ENCODE measurements around the gene ACE. TPM values are rescaled to one million over a fixed set of nuclear protein-coding genes. Genes with fewer than 3 reads are reported as not detected.

The ACE gene
- total RNA-seq, 4 donors from 2014 or later = 3.0 to 10.2 (median 7.2) TPM

DNA sequence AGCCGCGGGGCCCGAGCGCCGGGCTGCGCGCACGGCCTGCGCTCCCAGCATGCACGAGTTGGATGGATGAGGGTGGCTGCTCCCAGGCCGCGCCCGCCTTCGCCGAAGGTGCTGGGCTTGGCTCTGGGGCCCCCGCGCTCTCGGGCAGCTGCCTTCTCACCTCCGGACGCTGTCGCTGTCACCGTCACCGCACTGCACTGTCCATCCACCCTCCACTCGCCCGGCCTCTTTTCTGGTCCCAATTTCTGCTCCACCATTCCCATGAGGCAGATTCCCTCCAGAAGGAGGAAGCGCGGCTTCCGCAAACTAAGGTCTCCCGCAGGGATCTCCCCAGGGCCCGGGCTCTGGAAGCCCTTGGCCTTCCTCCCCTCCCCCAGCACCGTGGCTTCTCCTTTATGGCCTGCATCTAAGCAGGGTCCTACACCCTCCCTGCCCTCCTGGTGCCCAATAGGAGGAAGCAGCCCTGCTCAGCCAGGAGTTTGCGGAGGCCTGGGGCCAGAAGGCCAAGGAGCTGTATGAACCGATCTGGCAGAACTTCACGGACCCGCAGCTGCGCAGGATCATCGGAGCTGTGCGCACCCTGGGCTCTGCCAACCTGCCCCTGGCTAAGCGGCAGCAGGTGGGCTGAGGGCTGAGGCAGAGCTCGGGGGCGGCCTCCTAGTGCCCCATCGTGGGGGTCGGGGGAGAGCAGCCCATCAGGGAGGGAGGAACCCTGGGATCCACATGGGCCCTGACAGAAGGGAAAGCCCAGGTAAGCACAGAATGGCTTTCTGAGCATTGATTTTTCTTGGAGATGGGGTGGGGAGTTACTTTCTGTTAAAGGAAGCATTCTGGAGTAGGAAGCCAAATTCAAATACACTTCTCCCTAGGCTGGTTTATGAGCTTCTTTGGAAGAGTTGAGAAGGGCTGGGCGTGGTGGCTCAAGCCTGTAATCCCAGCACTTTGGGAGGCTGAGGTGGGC, 899 bp downstream of the ACE start:
- intact Hi-C loops (cut with DNase I; ENCODE audit: low total_unique reads) = loop anchor here (5.0 kb wide), 1 partner anchor 40 kb away; no protein-coding TSS in a partner anchor
- WGBS, 2 donors = 10 to 13% methylated on average over 28 to 33 of the region's 44 CpGs
- H3K4me3 ChIP-seq (ENCODE audit: low read depth, poor library complexity, severe bottlenecking) = peak overlapping the region; percentile 36
- no peak for TF ChIP-seq POLR2A (IDR thresholded peaks at IDR 0.05)
- TF ChIP-seq, protein P1, sequence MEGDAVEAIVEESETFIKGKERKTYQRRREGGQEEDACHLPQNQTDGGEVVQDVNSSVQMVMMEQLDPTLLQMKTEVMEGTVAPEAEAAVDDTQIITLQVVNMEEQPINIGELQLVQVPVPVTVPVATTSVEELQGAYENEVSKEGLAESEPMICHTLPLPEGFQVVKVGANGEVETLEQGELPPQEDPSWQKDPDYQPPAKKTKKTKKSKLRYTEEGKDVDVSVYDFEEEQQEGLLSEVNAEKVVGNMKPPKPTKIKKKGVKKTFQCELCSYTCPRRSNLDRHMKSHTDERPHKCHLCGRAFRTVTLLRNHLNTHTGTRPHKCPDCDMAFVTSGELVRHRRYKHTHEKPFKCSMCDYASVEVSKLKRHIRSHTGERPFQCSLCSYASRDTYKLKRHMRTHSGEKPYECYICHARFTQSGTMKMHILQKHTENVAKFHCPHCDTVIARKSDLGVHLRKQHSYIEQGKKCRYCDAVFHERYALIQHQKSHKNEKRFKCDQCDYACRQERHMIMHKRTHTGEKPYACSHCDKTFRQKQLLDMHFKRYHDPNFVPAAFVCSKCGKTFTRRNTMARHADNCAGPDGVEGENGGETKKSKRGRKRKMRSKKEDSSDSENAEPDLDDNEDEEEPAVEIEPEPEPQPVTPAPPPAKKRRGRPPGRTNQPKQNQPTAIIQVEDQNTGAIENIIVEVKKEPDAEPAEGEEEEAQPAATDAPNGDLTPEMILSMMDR (IDR thresholded peaks at IDR 0.05) = no peak
- DNase-seq (ENCODE audit: low spot score in 2 of 2) = no peak

DNA sequence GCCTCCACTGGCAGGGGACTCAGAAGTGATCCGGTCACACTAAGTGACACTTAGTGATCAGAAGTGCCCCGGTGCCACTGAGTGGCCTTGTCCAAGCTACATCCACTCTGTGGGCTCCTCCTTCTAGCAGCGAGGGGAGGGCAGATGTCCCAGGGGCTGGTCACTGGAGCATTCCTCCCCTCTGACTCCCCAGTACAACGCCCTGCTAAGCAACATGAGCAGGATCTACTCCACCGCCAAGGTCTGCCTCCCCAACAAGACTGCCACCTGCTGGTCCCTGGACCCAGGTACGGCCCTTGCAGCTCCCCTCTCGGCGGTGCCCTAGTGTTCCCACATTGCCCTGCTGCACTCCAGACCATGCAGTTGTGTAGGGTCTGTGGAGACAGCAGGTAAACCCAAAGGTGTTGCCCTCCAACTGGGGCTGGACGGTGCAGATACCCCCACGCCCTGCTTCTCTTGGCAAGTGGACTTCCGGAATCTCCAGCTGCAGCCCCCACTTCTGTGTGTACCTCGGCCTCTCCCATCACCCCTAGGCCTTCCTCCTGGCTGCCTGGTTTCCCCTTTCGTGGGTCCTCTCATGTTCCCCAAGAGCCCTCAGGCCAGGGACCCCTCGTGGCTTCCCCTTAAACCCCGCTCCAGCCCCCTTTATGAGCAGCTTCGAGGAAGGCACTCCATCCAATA, 2.1 kb downstream of the ACE start:
- H3K4me3 ChIP-seq (ENCODE audit: low read depth, poor library complexity, severe bottlenecking) = no peak overlapping the region
- DNase-seq (ENCODE audit: low spot score in 2 of 2) = peak; percentile 76 to 95
- TF ChIP-seq, protein P1 (IDR thresholded peaks at IDR 0.05) = peak in 1 of 3 donors; percentile 50
- no peak for TF ChIP-seq POLR2A (IDR thresholded peaks at IDR 0.05)
- 43 to 46% methylated on average over 16 of the region's 16 CpGs for WGBS, 2 donors
- intact Hi-C loops (cut with DNase I; ENCODE audit: low total_unique reads) = loop anchor here (5.0 kb wide), 1 partner anchor 42 kb away; no protein-coding TSS in a partner anchor

DNA sequence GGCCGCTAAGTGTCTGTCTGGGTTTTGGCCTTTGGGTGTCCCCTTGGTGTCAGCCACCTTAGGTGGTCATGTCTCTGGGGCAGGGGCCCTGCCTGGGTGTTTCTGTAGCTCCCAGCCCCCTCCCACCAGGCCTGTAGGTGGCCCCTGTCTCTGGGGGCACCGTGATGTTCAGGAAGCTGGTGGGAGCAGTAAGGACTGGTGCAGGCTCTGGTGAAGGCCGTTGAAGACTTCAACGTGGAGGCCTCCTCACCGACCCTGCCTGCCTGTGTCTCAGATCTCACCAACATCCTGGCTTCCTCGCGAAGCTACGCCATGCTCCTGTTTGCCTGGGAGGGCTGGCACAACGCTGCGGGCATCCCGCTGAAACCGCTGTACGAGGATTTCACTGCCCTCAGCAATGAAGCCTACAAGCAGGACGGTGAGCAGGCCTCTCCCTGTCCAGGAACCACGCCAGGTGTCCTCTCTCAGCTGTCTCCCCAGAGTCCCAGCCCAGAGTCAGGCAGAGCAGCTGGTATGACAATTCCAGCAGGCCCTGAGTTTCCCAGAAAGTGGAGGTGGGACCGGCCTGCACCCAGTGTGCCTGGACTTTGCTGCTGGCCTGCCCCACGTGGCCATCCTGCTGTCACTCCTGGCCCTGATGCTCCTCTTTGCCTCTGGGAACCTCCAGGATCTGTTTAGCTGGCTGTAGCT, 2.8 kb downstream of the ACE start:
- TF ChIP-seq POLR2A (IDR thresholded peaks at IDR 0.05) = no peak
- TF ChIP-seq, protein P1 (IDR thresholded peaks at IDR 0.05) = no peak
- intact Hi-C loops (cut with DNase I; ENCODE audit: low total_unique reads) = loop anchor here (5.0 kb wide), 1 partner anchor 42 kb away; no protein-coding TSS in a partner anchor
- H3K4me3 ChIP-seq (ENCODE audit: low read depth, poor library complexity, severe bottlenecking) = no peak overlapping the region
- WGBS, 2 donors = 79 to 83% methylated on average over 16 to 17 of the region's 17 CpGs
- DNase-seq (ENCODE audit: low spot score in 2 of 2) = no peak

DNA sequence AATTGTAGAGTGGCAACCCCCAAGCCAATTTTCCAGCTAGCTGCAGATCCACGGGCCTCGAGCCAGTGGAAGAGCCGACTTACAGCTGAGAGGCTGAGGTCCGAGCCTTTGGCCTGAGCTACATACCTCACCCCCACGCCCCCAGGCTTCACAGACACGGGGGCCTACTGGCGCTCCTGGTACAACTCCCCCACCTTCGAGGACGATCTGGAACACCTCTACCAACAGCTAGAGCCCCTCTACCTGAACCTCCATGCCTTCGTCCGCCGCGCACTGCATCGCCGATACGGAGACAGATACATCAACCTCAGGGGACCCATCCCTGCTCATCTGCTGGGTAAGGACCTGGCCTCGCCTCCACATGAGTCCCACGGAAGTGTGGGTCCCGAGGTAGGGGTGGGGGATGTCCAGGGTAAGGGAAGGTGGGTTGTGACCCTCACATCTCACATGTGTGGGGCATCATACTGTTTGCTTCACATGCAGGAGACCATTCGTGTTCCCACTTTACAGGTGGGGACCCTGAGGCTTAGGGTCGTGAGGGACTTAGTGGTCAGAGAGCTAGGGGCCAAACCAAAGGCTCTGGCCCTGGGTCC, 3.4 kb downstream of the ACE start:
- TF ChIP-seq POLR2A (IDR thresholded peaks at IDR 0.05) = no peak
- TF ChIP-seq, protein P1 (IDR thresholded peaks at IDR 0.05) = no peak
- intact Hi-C loops (cut with DNase I; ENCODE audit: low total_unique reads) = no loop called here
- DNase-seq (ENCODE audit: low spot score in 2 of 2) = no peak
- no peak overlapping the region for H3K4me3 ChIP-seq (ENCODE audit: low read depth, poor library complexity, severe bottlenecking)
- WGBS, 2 donors = 90 to 91% methylated on average over 21 of the region's 21 CpGs

DNA sequence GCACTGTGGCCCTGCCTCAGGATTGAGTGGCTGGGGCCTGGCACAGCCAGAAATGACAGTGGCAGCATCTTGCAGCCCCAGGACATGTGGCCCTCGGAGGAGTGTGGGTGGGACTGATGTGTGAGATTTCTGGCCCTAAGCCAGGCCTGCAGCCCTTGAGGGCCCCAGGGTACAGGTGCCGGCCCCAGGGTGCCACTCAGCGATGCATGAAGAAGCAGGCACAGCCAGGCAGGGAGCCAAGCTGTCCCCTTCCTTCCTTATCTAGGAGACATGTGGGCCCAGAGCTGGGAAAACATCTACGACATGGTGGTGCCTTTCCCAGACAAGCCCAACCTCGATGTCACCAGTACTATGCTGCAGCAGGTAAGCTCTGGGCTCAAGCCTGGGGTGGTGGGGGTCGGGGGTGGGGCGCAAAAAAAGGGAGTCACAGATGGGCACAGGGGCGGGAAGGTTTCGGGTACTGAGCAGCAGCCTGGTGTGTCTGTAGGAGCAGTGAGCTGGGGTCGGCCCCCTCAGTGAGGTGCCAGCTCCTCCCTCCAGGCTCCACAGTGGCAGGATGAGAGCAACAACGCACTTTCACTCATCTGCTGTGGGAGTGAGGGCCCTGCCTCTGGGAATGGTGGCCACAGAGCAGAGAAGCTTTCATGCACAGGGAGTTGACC, 4.1 kb downstream of the ACE start:
- DNase-seq (ENCODE audit: low spot score in 2 of 2) = no peak
- intact Hi-C loops (cut with DNase I; ENCODE audit: low total_unique reads) = no loop called here
- TF ChIP-seq, protein P1 (IDR thresholded peaks at IDR 0.05) = no peak
- no peak for TF ChIP-seq POLR2A (IDR thresholded peaks at IDR 0.05)
- no peak overlapping the region for H3K4me3 ChIP-seq (ENCODE audit: low read depth, poor library complexity, severe bottlenecking)
- 71 to 75% methylated on average over 9 to 11 of the region's 11 CpGs for WGBS, 2 donors

Data from lower leg skin (tissue), 4 donors.